Suppressor macrophage treated with lipopolysaccharide for 1 hour (primary cell): ENCODE results near the gene C6orf89.

Experiments
- DNase-seq, 3 donors: peaks; one replicate each; pipeline ENCODE4 v3.0.0-alpha.2; 2020 to 2022

Gene C6orf89

DNA sequence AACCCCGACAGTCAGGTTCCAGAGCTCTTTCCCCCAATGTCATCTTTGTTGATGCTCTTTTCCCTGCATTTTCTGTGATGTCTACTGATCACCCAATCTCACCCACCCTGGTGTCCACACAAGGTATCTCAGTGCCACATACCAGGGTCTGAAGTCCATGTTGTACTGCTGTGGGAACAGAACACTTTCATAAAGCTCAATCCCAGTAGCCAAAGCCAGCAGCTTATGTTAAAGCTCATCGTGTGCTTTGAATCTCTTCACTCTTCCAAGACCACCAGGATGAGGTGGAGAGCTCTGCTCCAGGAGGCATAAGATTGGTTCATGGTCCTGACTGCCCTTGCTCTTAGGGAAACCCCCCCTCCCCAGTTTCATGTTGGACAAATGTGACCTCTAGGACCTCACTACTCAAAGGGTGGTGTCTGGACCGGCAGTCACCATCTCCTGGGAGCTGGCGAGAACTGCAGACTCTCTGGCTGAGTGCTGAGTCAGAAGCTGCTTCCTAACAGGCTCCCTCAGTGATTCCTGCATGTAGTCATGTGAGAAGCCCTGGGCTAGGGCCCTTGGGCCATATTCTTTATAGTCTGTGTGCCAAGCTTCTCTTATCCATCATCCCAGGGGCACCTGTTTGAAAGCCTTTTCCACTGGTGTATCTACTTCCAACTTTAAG is 33.1 kb upstream of the C6orf89 start:
- DNase-seq: peak; percentile 53 to 68 (median 58)

DNA sequence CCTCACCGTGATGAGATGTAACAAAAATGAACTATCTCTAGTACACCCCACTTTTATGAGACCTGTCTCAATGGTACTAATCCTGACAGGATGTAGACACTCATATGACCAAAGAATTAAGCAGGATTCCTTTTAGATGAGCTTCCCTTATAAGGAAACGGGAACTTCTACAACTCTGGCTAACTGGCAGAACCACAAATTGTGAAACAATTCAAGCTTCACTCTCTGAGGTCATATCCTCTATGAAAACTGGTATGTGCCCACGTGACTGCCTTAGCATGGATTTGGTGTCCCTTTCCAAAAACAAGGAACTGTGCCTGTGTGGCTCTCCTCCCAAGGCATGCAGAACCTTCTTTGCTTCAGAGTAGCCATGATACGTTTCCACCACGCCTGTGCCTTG is 32.4 kb upstream of the C6orf89 start:
- peak; percentile 86 to 96 (median 96) for DNase-seq

GRCh38 chr6:36855750-36856149 is 30.0 kb upstream of the C6orf89 start:
- DNase-seq: no peak

DNA sequence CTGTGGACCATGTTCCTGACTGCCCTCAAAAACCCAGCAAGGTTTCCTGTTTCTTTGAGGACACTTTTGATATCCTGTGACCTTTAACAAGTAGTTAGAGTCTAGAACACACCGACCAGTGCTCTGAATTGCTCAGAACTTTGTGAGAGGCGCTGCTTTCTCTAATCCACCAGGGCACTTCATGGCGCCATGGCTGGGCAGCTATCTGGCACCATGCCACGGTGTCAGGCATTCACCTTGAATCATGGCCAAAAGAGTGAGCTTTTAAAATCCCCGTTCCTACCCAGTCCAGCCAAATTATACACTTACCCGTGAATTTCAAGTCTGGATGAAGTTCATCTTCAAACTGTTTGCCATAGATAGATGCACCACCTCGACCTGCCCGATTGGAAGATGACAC is 29.5 kb upstream of the C6orf89 start:
- DNase-seq: no peak

DNA sequence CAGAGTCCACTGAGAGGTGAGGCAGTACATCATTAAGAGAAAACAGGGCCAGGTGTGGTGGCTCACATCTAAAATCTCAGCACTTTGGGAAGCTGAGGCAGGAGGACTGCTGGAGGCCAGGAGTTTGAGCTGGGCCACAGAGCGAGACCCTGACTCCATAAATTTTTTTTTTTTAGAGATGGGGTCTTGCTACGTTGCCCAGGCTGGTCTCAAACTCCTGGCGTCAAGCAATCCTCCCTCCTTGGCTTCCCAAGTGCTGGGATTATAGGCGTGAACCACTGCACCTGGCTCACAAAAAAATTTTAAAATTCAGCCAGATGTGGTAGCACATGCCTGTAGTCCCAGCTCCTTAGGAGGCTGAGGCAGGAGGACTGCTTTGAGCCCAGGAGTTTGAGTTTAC is 28.4 kb upstream of the C6orf89 start:
- no peak for DNase-seq

DNA sequence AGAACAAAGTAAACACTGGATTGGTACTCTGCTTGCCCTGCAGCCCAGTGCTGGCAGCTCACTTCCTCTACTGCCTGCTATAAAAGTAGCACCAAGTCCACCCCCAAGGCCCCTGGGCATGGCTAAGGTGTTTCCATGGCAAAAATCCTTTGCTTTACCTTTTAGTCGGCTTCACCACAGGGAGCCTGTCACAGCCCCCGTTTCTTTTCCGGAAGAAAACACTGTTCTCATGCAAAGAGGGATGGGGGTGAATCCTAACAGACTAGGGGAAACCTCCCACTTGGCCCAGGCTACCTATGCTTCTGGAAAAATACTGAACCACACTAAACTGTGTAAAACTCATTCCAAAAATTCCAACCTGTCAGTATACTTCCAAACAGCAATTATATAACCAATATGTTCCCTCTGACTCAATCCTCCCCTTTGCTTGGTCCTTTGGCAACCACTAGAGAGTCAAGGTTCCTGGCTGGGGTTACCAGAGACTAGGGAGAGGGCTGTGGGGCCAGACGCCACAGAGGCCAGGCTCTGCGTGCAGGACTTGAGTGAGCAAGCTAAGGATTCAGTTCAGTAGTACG is 27.3 kb upstream of the C6orf89 start:
- no peak for DNase-seq

- no peak for DNase-seq
Observed at GRCh38 chr6:36860126-36860525, 25.6 kb upstream of the C6orf89 start.

DNA sequence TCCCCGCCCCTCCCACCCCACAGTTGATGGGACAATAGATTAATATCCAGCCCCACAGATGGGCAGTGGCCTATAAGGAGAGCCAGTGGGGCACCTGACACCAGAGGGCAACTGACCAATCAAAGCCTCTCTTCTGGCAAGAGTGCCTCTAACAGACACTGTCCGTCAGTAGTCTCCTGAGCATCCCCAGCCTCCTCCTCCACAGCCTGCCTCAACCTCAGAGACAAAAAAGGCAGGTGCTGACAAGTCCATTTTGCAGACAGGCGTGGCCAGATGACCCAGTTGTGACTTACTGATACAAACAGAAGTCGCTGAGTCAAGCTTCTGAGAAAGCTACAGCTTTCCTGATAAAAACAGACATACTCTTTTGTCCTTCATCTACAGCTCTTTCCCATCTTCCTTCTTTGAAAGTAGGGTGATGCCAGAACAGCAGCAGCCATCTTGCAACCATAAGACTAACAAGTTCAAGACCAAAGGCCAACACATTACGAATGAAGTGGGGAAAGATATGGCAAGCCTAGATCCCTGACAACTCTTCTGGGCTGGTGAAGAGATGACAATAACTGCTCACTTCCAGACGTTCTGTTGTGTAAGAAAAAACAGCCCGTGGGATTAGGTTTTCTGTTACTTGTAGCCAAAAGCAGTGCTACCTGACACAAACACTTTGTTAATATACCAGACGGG is 23.4 kb upstream of the C6orf89 start:
- DNase-seq: peak in 1 of 3 donors; percentile 16

- DNase-seq: no peak
Observed at GRCh38 chr6:36862848-36863382, 22.8 kb upstream of the C6orf89 start.

- no peak for DNase-seq
Observed at GRCh38 chr6:36863670-36864540, 21.8 kb upstream of the C6orf89 start.

DNA sequence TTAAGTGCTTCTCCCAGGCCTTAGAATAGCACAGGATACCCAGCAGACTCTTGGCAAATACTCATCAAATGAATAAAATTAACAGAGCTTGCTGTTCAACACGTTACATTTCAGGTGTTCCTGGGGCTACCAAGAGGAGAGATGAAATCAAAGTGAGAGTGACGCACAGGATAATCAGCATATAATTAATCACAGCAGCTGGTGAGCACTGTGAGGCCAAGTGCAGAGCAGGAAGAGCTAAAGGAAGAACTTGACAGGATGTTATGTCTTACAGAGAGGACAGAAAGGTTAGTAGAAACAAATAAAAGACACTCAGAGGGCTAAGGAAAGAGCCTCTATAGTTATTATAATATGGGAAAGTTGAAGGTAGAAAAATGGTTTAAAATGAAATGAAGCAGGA is 19.9 kb upstream of the C6orf89 start:
- DNase-seq: no peak

- no peak for DNase-seq
Observed at GRCh38 chr6:36867471-36868224, 18.1 kb upstream of the C6orf89 start.

- no peak for DNase-seq
Observed at GRCh38 chr6:36871686-36872085, 14.1 kb upstream of the C6orf89 start.

DNA sequence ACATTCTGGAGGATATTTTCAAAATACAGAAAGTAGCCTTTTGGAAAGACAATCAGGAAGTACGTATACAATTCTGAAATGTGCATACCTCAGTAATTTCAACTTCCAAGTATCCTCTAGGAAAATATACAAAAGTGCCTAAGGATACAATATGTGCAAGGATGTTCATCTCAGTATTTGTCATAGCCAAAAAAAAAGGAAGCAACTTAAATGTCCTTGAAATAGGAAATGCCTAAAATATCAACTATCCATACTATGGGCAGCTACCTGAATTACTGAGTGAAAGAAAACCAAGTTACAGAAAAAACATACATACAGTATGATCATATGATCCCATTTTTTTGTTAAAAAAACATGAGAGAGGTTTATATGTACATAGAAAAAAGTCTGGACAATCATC is 12.6 kb upstream of the C6orf89 start:
- no peak for DNase-seq

DNA sequence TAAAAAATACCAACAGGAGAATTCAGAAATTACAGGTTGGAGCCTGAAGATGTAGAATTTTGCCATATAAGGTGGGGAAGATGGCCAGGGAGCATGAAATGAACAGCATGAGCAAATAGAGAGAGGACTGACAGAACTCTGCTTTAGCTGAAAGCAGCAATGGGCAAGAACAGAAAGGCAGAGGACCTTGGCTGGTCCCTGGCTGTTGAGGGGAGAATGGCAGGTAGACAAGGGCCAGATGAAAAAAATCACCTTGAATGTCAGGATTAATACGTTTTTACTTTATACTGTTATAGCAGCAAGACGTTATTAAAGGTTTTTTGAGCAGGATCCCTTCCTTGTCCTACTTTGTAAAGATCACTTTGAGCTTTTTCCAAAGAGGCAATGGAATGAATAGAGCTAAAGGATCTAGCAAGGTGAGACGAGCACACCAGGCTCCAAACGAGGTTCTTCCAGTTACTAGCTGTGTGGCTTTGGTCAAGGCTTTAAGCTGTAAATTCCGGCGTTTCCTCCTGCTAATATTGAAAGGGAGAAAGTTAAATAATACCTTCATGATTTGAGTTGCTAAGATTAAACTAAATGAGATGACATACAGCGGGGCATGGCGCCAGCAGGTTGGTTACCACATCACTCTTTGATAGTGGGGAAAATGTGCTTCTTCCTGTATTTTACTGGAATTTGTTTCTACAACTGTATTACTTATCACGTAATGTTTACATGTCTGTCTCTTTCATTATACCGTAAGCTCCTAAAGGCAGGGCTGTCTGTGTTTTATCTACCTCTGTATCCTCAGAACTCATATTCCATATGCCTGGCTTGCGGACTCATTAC is 11.9 kb upstream of the C6orf89 start:
- DNase-seq: peak in 2 of 3 donors; percentile 22 to 23

GRCh38 chr6:36874443-36875249 is 11.1 kb upstream of the C6orf89 start, which contains the start of gene PPIL1:
TSS of gene PPIL1 (minus strand) at chr6:36874803. CDS start at chr6:36874772, 31 bp downstream.
- DNase-seq: peak; percentile 90 to 94 (median 93)

DNA sequence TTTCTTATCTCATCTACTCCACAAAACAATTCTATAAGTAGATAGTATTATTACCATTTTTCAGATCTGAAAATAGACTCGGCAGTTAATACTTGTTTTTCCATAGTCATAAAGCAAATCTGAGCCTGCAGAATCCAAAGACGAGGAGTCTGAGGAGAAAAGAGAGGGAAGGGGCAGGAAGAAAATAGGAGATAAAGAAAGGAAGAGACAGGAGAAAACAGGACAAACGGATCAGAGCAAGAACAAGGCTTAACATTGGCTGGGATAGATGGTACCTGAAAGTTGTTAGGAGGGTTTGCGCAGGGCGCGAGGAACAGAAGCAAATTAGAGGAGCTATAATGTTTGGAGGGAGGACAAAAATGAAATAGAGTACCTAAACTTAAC is 10.5 kb upstream of the C6orf89 start:
- no peak for DNase-seq

DNA sequence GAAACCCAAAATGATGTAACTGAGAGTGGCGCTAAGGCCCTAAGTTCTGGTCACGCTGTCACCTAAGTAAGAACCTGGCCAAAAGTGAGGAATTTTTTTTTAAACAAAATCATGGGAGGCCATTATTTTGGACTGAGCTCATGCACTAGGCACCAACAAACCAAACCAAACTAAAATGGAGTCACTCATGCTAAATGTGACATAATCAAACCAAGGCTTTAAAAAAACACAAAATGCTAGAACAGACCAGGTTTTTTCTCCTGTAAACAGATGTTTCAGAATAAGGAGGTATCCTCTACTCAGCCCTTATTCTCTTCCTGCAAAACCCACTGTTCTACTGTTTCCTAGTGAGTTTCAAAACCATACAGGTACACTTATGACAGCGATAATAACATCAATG is 1.1 kb upstream of the C6orf89 start:
- DNase-seq: no peak

DNA sequence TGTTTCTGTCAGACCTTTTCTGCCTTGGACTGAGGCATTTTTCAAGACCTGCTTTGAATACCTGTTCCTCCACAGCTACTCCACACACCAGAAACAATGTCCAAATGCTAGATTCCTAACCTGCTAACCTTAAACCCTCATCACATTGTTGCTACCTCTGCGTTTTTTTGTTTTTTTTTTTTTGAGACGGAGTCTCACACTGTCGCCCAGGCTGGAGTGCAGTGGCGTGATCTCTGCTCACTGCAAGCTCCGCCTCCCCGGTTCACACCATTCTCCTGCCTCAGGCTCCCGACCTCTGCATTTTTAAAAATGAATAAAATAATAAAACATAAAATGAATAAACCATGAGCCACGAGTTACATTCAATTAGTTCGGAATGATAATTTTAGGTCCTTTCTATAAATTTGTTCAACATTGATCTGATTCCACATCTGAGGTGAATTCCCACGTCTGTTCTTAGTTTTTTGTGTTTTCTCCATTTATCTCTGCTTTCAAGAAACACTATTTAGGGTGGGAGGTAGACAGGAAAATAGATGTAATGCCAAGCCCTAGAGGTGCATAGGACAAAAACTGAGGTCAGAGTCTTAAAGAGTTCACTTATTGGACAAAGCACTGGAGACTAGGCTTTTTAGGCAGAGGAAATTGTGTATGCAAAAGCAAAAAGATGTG is 1.3 kb downstream of the C6orf89 start:
- DNase-seq: no peak

DNA sequence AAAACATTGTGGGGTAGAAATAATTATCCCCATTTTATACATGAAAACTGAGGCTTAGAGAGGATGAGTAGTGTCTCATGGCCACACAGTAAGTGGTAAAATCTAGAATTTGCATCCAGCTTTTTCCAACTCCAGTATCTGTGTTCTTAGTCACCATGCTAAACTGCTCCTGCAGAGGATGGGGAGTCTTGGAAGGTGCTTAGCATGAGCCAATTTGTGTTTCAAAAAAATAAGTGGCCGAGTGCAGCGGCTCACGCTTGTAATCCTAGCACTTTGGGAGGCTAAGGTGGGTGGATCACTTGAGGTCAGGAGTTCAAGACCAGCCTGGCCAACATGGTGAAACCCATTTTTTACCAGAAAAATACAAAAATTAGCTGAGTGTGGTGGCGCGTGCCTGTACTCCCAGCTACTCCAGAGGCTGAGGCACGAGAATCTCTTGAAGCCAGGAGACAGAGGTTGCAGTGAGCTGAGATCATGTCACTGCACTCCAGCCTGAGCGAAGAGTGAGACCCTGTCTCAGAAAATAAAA is 2.4 kb downstream of the C6orf89 start:
- no peak for DNase-seq
